Retinal pigment epithelial cell (primary cell): ENCODE results near the gene AHRR.

Source experiments
- DNase-seq: peaks from one replicate; pipeline ENCODE4 v3.0.0-alpha.2; 2010; ENCODE audit warnings: low read depth
- H3K4me3 ChIP-seq: 2 replicates; pipeline ENCODE4 v1.5.1; 2011; ENCODE audit warnings: mild to moderate bottlenecking, low read length, control low read depth, moderate library complexity
- CTCF ChIP-seq: conservative IDR thresholded peaks from 2 replicates; pipeline ENCODE4 v1.5.1; 2011; ENCODE audit warnings: low read depth, low read length, control low read depth, inconsistent platforms

Gene AHRR

DNA sequence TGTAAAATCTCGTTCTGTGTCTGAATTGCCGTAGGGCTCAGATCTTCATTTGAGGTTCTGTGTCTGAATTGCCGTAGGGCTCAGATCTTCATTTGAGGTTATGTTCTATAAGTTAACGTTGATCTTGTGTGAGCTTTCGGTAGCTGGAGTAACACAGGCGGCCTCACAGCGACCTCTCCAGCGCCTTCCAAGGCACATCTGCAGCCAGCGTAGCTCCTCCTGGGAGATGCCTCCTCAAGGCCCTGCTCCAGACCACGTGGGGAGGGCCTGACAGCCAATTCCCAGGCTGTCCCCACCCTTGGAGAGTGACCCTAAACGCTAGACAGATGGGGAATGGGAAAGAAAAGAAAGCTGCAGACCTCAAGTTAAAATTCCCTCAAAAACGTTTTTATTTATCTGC, 8.7 kb upstream of the AHRR start:
- no peak for TF ChIP-seq CTCF
- no peak overlapping the region for H3K4me3 ChIP-seq
- no peak for DNase-seq

DNA sequence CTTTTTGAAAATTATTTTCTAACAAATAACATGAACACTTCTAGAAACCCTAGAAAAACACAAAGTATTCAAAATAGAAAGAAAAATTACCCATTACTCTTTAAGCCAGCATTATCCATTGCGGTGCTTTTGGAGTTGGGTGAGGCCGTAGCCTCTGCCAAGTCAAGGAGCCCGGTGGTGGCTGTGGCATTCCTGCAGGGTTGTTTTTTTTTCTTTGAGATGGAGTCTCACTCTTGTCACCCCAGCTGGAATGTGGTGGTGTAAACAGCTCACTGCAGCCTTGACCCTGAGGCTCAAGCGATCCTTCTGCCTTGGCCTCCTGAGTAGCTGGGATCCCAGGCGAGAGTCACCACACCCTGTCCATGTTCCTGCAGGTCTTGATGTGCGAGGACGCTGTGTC, 8.2 kb upstream of the AHRR start:
- no peak for TF ChIP-seq CTCF
- no peak for DNase-seq
- no peak overlapping the region for H3K4me3 ChIP-seq

GRCh38 chr5:313806-314376, 7.6 kb upstream of the AHRR start:
- no peak for TF ChIP-seq CTCF
- DNase-seq: no peak
- no peak overlapping the region for H3K4me3 ChIP-seq

DNA sequence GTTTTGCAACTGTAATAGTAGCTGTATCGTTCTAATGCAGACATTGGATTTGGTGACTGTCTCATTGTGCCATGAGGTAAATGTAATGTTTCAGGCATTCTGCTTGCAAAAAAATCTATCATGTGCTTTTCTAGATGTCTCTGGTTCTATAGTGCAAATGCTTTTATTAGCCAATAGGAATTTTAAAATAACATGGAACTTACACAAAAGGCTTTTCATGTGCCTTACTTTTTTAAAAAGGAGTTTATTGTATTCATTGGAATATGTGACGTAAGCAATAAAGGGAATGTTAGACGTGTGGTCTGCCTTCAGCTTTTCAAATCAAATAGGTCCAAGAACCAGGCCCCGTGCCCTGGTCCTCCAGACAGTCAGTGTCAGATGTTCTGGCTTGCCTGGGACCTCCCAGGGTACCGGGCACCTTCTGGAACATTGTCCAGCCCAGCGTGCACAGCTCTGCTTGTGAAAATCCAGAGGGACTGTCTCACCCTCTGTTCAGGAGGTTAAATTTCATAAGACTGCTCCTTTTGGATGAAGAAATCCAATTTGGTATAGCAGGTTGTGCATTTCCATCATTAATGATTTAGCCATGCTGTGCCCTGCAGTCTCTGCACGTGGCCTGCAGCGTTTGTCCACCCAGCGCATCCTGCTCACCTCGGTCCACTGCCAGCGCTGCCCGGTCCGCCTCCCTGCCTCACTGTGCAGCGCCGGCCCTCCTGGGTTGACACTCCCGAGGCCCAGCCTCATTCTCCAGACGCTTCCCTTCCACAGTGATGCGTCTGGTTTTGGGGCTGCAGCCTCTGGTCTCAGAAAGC, 6.6 kb upstream of the AHRR start:
- TF ChIP-seq CTCF: no peak
- no peak overlapping the region for H3K4me3 ChIP-seq
- DNase-seq: no peak

GRCh38 chr5:315488-316209, 5.9 kb upstream of the AHRR start:
- DNase-seq: no peak
- TF ChIP-seq CTCF: no peak

GRCh38 chr5:316210-317085, 5.1 kb upstream of the AHRR start:
- H3K4me3 ChIP-seq: no peak overlapping the region
- DNase-seq: no peak
- no peak for TF ChIP-seq CTCF

More at GRCh38 chr5:315488-316209, 5.9 kb upstream of the AHRR start:
- H3K4me3 ChIP-seq: no peak overlapping the region
